GM18867 (cell line): Measurements from ENCODE around the gene QDPR.
A peak's percentile ranks its signal among the peaks of the same experiment; 100 is the strongest.
"Not testable (repeated sequence)": the region's sequence is repeated elsewhere in the genome, so short reads cannot be mapped to it uniquely, and the experiment has no call there.

Experiments
- ATAC-seq: cut with Tn5 transposase; IDR thresholded peaks from one replicate; pipeline ENCODE4 v1.9.1; 2021; ENCODE audit warnings: mild to moderate bottlenecking, moderate library complexity; ENCODE audit not compliant: unreplicated experiment

QDPR gene

DNA sequence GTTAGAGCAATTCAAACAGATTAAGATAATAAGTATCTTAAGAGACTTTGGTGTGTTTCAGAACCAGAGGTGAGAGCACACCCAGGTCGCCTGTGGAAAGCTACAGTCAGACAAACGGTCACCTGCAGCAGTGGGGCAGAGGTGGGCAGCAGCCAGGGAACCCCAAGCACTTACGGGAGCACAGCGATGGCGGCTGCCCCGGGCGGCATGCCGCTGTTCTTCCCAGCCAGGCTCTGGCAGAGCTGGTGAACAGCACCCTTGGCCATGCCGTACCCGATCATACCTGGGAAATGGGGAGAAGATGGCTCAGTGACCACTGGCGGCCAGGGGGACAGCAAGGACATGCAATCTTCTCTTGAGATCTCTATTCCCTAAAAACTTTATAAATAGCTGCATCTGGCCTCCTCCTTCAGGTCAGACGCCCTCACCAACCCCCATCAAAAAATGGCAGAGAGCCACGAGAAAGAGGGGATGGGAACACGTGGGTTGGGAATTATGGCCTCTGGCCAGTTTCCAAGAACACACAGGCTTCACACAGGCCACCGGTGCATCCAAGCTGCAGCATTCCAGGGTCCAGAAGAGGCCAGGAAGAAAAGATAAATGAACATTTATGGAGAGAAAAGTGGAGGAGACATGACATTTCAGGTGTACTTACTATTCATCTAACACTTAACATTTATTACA is 19.7 kb downstream of the QDPR start:
- no peak for ATAC-seq

DNA sequence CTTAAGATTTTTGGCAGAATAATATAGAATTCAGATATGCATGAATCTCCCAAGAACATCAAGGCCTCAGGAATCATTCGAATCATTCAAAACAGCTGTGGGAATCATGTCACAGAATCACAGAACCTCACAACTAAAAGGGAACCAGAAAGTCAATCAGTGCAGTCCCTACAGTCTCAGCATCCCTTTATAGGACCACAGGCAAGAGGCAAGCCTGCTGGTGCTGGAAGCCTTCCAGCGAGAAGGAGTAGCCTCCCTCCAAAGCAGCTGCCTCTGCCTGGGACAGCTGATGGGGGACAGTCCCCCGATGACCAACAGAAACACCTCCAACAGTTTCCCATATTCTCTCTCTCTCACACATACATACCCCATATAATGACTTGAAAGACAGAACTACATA is 20.7 kb downstream of the QDPR start:
- ATAC-seq, result no peak

DNA sequence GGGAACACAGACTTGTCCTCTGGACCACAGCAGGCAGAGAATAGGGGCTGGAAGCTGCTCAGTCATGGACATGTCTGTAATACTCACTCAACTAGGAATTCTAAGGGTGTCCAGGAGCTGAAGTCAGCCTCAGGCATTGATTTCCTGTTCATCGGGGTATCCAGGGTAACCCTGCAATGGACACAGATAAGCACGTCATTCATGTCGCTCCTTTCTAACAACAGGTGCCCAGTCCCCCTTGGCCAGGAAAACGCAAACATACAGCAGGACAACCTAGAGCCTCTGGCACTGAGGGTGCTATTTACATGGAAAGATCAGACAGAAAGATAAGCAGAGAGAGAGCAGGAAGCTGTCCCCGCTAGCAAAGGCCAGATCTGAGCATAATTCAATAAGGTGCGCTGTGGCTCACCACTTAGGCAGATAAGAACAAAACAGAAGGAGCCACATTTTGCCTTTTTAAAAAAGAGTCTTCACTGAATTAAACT is 21.3 kb downstream of the QDPR start:
- no peak for ATAC-seq

DNA sequence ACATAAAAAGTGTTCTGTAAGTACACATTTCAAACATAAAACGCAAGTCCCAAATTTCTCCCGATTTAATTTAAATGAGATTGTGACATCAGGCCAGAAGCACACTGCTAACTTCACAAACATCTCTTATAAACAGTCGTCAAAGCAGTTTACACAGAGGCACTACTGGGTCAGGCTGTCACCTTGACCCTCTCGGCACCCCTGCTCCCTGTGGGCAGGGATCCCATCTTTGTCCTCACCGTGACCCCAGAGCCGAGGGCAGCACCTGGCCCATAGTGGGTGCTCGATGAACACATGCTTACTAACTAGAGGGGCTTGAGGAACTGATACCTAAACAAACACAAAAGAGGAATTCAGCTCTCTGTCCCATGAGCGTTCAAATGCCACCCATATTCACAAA is 22.2 kb downstream of the QDPR start:
- ATAC-seq, result no peak

DNA sequence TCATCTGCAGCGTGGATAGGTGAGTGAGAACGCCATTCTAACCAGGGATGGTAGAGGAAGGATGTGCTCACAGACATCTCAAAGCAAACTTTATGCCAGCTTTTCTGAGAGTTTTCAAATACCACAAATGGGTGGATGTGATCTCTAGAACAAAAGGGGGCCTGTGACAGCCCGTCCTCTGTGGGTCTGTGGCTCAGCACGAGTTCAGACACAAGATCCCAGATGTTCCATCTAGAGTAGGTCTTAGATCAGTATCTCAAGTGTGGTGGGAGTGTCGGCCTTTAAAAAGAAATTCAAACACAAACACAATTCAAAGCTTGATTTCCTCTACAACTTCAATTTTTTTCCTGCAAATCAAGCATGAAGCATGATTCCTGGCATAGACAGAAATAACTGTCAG is 22.8 kb downstream of the QDPR start:
- no peak for ATAC-seq

DNA sequence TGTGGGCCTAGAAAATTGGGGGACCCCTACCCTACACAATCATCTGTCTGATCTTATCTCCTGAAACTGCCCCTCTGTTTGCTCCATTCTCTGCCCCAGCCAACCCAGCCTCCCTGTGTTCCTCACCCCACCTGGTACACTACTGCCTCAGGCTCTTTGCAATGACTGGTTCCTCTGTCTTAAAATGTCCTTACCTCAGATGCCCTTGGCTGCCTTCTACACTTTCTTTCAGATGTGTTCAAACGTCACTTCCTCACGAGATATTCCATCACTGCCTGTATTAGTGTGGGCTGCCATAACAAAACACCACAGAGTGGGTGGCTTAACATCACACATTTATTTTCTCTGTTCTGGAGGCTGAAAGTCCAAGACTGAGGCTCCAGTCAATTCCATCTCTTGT is 29.2 kb downstream of the QDPR start:
- no peak for ATAC-seq

DNA sequence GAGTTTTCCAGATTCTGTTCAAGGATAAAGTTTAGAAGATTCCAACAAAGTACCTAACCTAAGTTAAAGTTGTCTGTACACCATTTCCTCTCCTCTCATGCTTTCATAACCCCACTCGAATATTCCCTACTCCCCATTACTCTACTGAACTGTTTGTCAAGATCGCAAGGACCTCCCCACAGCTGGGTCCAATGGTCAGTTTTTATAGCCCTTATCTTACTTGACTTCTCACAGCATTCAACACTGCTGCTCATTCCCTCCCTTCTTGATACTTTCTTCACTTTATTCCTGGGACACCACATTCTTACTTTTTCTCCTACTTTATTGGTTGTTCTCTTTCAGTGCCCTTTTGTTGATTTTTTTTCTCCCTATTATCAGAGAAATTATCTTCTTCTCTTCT is 30.9 kb downstream of the QDPR start:
- ATAC-seq, result no peak

DNA sequence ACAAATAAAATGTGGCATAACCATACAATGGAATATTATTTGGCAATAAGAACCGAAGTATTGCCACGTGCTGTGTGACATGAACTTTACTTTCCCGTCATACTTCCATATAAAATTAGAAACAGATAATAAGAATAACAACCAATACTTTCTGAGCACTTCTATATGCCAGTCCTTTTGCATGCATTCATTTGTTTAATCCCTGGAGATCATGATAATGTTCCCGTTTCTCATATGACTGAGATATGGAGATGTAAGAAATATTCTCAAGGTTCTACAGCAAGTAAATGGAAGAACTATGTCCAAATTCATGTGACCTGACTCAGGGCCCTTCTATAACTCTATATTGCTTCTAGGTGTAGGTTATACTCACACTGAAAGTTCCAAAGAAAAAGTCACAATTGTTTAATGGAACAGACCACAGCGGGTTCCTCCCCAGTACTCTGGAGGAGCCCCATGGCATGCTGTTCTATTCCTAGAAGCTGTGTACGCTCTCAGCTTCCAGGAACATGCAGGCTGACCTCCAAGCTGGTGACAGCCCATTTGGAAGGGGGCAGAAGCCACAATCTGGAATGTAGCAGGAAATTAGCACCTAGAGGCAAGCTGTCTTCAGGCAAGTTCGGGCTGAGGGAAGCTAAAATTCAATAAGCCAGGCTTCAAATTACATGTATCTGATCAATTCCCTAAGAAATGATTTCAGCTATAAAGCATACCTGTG is 31.5 kb downstream of the QDPR start:
- no peak for ATAC-seq

DNA sequence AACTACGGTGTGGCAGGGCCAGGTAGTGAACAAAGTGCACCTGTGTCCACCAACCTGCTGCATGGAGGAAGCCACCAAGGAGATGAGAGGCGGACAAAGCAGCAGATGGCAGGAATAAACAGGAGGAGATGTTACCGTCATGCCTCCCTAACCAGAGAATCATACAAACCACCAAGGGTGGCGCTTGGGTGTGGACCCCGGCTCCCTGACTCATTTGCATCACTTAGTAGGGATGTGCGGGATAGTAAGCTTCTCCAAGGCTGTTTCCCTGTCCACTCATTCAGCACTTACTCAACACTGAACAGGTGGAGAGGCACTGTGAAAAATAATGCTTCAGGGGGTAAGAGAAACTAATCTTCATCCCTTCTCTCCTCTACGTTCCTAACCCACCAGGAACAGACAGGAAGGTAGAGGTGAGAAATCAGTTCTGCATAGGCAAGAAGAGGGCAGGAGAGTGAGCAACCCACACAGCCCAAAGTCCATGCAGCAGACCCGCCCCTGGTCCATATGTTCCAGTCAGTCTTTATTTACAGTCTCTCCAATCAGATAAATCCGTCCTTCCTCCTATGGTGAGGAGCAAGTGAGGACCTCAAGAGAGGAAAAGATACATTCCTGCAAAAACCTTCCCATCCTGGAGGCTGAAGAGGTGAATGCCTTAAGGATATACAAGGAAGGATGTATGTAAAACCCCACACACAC is 34.0 kb downstream of the QDPR start:
- no peak for ATAC-seq

DNA sequence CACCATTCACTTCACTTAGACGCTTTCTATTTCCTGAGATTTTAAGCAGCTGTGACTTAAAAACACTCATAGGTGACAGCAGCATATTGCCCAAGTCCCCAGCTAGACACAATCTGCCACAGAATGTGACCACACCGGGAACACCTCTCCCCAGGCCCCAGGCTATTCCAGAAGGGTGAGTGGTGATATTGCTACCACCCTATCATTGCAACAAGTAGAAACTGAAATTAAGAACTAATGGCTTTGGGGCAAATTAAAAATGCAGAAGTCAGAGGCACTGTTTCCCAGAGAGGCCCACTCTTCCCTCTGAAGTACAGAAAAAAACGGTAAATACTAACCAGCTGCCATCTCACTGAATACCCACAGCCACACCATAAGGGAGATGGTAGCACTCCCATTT is 35.0 kb downstream of the QDPR start:
- ATAC-seq, result no peak

DNA sequence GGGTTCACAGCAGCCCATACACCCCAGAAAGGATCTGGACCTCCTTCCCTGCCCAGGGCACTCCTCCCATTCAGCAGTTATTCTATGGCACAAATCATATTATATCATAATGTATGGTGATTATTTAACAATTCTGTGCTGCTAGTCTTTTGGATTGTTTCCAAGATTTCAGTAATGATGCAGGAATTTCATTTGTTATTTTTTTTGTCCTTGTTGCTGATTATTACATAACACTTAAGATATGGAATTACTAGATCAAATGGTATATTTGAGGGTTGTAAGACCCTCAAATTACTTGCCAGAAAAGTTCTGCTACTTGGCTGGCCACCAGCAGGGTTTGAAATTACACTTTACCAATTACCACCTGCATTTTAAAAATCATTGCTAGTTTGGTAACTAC is 36.4 kb downstream of the QDPR start:
- ATAC-seq, result no peak

DNA sequence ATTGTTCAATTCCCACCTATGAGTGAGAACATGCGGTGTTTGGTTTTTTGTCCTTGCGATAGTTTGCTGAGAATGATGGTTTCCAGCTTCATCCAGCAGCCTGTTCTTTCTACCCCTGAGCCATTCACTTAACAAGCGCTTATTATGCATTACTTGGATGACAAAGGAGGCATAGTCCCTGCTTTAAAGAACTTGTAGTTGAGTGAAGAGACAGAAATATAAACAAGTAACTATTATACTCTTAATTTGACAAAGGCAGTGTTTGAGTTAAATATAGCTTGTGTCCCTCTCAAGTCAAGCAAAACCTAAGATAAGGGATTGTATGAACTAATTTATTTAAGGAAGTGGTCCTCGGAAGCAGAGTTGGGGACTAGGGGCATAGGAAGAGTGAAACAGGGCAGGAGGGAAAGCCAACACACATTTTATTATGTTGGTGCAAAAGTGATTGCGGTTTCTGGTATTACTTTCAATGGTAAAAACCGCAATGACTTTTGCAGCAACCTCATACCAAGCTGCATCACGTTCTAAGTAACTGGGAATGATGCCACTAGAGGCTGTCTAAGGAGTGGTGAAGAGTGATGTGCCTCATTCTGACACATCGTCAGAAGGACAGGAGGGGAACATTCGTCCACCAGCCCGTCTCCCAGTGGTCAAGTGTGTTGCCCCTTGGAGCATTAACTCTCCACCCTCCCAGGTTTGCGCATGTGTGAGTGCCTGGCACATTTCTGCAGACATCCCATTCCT is 41.8 kb downstream of the QDPR start:
- ATAC-seq, result no peak

DNA sequence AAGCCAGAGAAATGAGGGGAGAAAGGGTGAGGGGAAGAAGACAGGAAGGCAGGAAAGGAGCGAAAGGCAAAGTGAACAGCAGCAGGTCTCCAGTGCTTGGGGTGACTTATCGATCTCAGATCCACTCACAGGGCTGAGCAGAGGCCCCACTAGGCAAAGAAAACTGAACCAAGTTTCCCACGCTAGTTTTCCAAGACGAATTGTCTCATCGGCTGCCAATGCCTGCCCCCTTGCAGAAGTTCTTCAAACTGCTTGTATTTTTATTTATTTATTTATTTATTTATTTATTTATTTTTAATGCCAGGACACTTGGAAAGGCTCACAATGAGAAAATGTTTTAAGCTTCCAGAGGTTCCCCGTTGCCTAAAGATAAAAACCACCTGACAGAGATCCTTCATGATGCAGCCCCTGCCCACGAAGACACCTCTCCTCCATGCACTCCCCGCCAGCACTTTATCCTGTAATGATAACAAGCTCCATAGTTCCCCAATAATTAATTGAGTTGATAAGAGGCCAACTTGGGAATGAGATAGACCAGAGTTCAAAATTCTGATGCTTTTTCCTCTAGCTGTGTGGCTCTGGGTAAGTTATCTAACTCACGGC is 43.2 kb downstream of the QDPR start:
- ATAC-seq, result no peak

DNA sequence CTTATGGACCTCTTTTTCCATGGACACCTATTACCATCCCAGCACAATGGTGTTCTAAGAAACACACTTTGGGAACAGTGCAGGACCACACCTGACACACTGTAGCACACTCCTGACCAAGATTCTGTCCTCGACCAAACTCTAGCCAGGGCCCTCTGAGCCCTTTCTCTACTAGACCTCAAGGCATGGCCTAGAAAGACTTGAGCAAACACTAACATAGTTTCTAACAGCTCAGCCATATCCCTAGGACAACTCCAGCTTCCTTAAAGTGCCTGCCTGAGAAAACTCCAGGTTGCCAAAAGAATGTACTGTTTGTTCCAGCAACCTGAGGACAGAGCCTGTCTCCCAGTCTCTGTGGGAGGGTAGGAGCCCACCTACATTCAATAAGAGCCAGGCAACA is 48.3 kb downstream of the QDPR start:
- ATAC-seq, result no peak

DNA sequence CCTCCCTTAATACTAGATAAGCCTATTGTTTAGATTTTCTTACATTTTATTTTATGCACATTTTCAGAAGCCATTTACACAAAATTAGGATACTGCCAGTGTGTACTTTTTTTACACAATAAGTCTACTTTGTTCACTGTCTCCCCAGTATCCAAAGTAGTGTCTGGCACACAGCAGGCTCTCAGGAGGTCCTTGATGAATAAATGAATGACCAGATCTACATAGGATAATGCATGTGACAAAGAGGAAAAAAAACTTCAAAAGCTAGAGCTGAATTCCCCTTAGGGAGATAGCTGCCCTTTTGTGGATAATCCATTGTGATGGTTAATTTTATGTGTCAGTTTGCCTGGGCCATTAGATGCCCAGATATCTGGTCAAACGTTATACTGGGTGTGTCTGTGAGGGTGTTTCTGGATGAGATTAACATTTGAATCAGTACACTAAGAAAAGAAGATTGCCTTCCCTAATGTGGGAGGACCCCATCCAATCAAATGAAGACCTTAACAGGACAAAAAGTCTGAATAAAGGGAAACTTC is 61.6 kb downstream of the QDPR start:
- ATAC-seq, result no peak

DNA sequence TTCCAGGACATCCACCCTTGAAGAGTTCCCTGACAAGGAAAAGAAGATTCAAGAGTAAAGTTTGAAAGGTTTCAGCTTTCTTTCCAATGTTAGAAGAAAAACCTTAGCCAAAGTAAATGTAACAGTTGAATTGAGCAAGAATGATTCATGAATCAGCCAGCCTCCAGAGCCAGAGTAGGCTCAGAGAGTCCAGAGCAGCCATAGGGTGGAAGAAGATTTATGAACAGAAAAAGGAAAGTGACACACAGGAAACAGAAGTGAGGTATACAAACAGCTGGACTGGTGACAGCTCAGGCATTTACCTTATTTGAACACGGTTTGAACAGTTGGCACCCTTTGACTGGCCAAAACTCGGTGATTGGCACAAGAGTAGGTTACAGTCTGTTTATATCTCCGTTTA is 63.2 kb downstream of the QDPR start:
- ATAC-seq, result peak; percentile 70

DNA sequence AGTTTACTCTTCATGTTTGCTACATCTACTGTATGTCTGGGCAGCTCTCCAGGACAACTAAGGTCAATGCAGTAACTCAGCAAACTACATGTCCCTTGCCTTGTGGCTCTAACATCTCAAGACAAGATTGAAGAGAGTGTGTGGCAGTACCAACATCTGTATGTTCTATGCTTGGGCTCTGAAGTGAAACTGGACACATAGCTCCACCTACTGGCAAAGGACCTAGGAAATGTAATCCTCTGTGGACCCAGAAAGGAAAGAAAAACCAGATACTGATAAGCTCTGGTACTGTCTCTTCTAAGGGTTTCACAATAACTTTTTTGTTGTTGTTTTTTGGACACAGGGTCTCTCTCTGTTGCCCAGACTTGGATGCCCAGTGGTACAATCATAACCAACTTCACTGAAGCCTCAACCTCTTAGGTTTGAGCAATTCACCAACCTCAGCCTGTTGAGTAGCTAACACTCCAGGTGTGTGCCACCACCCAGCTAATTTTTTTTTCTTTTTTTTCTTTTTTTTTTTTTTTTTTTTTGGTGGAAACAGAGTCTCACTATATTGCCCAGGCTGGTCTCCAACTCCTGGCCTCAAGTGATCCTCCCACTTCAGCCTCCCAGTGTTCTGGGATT is 64.1 kb downstream of the QDPR start:
- peak; percentile 97 for ATAC-seq

DNA sequence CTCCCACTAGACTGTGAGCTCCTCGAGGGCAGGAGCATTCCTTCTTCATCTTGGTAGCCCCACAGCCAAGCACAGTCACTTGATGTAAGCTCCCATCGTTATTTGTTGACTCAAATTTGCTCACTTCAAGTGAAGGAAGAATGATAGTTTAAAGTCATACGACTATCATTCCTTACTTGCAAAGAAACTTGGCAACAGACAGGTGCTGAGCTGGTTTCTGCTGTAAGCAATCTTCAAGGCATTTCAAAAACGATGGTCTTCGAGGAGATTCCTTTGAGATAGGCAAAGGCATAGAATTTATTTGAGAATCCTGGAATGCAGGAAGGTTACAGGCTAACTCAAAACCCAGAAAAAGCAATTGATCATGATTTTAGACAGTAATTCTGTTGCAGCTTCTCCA is 64.8 kb downstream of the QDPR start:
- no peak for ATAC-seq

DNA sequence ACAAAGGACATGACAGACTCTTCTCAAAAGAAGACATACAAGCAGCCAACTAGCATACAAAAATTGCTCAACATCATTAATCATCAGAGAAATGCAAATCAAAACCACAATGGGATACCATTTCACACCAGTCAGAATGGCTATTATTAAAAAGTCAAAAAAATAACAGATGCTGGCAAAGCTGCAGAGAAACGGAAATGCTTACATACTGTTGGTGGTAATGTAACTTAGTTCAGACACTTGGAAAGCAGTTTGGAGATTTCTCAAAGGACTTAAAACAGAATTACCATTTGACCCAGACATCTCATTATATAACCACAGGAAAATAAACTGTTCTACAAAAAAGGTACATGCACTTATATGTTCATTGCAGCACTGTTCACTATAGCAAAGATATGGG is 69.4 kb downstream of the QDPR start:
- not testable (repeated sequence) for ATAC-seq

DNA sequence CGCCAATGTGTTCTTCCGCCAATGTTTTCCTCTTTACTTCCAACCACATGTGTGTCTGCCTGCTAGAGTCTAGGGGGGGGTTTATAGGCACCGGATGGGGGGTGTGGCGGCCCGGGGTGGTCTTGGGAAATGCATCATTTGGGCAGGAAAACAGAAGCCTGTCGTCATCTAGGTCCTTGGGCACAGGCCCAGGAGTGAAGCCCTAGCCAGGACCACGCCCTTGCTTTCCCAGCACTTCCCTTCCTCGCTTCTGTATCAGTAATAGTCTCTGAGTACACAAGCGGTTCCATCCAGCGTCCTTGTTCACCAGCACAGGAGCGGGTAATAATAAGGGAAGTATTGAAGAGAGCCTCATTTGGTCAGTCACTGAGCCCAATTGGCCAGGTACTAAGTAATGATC is 74.5 kb downstream of the QDPR start:
- ATAC-seq, result no peak
